ENCODE results near the gene FAM193A.

- no peak for TF ChIP-seq GATA2 (IDR thresholded peaks at IDR 0.05; ENCODE audit: low read depth, low read length)
- TF ChIP-seq GATA3 (IDR thresholded peaks at IDR 0.05; ENCODE audit: low read depth, low read length): no peak
Observed at GRCh38 chr4:2552806-2553205, 16.4 kb downstream of the FAM193A start.

Data from SH-SY5Y (cell line).